Limb (tissue), 2 donors: ENCODE data around the gene NCSTN.

Experiments
- DNase-seq, 2 donors: peaks; one replicate each; pipeline ENCODE4 v3.0.0-alpha.2; 2016; ENCODE audit errors: extremely low spot score in 2 of 2

The NCSTN gene

GRCh38 chr1:160404094-160404493, 60.9 kb downstream of the NCSTN start:
- no peak for DNase-seq

DNA sequence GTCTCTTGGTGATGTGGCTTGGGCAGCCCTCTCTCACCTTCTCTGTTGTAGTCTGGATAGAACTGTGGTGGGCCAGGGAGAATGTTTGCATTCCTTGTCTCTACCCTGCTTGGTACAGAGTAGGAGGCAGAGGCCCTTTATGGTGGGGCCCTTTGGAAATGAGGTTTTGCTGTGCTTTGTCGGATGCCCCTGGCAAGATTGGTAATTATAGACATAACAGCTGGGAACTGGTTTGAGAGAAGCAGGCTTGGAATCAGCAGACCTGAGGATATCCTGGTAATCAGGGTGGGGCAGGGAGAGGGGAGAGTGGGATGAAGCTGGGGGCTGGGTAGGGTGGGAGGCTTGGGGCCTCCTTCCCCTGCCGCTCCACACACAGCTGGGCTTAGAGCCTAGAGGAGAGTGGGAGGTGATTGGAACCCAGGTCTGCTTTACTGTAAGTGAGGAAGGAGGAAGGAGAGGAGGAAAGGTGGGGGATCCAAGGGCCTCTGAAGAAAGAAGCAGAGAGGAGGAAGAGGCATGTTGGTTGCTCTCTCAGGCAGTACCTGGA, 62.2 kb downstream of the NCSTN start:
- peak in 1 of 2 donors; percentile 16 for DNase-seq

GRCh38 chr1:160406131-160406968, 63.2 kb downstream of the NCSTN start:
- DNase-seq: no peak

- DNase-seq: peak in 1 of 2 donors; percentile 37
These were observed 64.9 kb downstream of the NCSTN start for GRCh38 chr1:160407839-160408801.
